ENCODE data around the gene CLDN17.

- no peak for TF ChIP-seq ARNTL (CRISPR knock-in tag; IDR thresholded peaks at IDR 0.05; ENCODE audit: borderline replicate concordance, low read depth)
- no peak for TF ChIP-seq POU6F1 (CRISPR knock-in tag; IDR thresholded peaks at IDR 0.05; ENCODE audit: borderline replicate concordance, low read depth)
- TF ChIP-seq, protein P1, sequence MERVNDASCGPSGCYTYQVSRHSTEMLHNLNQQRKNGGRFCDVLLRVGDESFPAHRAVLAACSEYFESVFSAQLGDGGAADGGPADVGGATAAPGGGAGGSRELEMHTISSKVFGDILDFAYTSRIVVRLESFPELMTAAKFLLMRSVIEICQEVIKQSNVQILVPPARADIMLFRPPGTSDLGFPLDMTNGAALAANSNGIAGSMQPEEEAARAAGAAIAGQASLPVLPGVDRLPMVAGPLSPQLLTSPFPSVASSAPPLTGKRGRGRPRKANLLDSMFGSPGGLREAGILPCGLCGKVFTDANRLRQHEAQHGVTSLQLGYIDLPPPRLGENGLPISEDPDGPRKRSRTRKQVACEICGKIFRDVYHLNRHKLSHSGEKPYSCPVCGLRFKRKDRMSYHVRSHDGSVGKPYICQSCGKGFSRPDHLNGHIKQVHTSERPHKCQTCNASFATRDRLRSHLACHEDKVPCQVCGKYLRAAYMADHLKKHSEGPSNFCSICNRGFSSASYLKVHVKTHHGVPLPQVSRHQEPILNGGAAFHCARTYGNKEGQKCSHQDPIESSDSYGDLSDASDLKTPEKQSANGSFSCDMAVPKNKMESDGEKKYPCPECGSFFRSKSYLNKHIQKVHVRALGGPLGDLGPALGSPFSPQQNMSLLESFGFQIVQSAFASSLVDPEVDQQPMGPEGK (CRISPR knock-in tag; IDR thresholded peaks at IDR 0.05; ENCODE audit: borderline replicate concordance): no peak
- TF ChIP-seq TCF4 (CRISPR knock-in tag; IDR thresholded peaks at IDR 0.05; ENCODE audit: borderline replicate concordance): no peak
Observed at GRCh38 chr21:30193201-30193600, 26.6 kb upstream of the CLDN17 start.

Data from SK-N-SH treated with all-trans-retinoic acid at 6 μM for 48 hours (cell line).